ENCODE measurements around the gene ZDHHC5.

DNA sequence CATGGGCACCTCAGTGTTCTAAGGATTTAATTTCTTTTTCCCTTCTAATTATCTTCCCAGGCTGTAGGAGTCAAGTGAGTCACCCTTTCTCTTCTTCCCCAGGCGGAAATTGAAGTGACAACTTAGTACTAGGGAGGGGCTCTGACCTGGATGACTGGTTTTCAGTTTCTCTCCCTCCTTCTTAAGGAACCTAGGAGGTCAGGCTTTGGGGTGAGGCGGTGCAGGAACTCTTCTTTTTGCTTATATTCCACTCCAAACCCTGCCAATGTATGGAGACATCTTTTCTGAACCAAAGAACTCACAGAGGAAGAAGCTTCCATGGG is 12.6 kb downstream of the ZDHHC5 start:
- TF ChIP-seq, protein P1, sequence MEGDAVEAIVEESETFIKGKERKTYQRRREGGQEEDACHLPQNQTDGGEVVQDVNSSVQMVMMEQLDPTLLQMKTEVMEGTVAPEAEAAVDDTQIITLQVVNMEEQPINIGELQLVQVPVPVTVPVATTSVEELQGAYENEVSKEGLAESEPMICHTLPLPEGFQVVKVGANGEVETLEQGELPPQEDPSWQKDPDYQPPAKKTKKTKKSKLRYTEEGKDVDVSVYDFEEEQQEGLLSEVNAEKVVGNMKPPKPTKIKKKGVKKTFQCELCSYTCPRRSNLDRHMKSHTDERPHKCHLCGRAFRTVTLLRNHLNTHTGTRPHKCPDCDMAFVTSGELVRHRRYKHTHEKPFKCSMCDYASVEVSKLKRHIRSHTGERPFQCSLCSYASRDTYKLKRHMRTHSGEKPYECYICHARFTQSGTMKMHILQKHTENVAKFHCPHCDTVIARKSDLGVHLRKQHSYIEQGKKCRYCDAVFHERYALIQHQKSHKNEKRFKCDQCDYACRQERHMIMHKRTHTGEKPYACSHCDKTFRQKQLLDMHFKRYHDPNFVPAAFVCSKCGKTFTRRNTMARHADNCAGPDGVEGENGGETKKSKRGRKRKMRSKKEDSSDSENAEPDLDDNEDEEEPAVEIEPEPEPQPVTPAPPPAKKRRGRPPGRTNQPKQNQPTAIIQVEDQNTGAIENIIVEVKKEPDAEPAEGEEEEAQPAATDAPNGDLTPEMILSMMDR (IDR thresholded peaks at IDR 0.05 in 2 of 3, conservative IDR thresholded peaks at IDR 0.05 in 1 of 3; ENCODE audit: borderline replicate concordance in 1 of 3, insufficient read depth in 1 of 3, low read depth in 2 of 3, low read length in 2 of 3), result no peak
- TF ChIP-seq POLR2AphosphoS5 (IDR thresholded peaks at IDR 0.05; ENCODE audit: low read depth, low read length) (no peak), EZH2phosphoT487 (IDR thresholded peaks at IDR 0.05; ENCODE audit: borderline replicate concordance) (no peak), YY1 (IDR thresholded peaks at IDR 0.05; ENCODE audit: extremely low read depth, insufficient replicate concordance, low read depth, low read length) (no peak), POLR2A (IDR thresholded peaks at IDR 0.05; ENCODE audit: borderline replicate concordance, extremely low read depth, insufficient read depth, insufficient read length) (no peak), EZH2 (IDR thresholded peaks at IDR 0.05) (no peak)

Measured in HCT116 (cell line).